SKM-1 treated with dmso at 0.1 percent for 144 hours (cell line): ENCODE data around the gene ZNF543.

Experiments used
- DNase-seq: peaks from one replicate; lab custom pipeline; 2025; ENCODE audit not compliant: unreplicated experiment; lab: John Stamatoyannopoulos, UW

ZNF543 gene

GRCh38 chr19:57377498-57378146, 57.4 kb downstream of the ZNF543 start:
- DNase-seq: no peak
